SK-N-SH (cell line): ENCODE measurements around the gene ASIC1. TPM values are rescaled to one million over a fixed set of nuclear protein-coding genes. Genes with fewer than 3 reads are reported as not detected.
A peak's percentile ranks its signal among the peaks of the same experiment; 100 is the strongest.

ENCODE experiments used
- CTCF ChIA-PET: fragments of 300-600, 350-600 bp; formaldehyde crosslinking; extraction: SDS; loops from one replicate; lab custom pipeline; 2021; lab: Yijun Ruan, JAX
- POLR2A ChIA-PET: fragments of 350-600 bp; sonication (Branson Sonifier 250); formaldehyde crosslinking; extraction: SDS; loops from one replicate; lab custom pipeline; 2020; ENCODE audit warnings: antibody characterized with exemption, inconsistent platforms; lab: Yijun Ruan, JAX
- DNase-seq: peaks from one replicate; pipeline ENCODE4 v3.0.0; 2012
- H2AFZ ChIP-seq: fragments of 200-600 bp; sonication (generic); 2 replicates; pipeline ENCODE4 v1.8.1; 2016; ENCODE audit warnings: antibody characterized with exemption, mild to moderate bottlenecking, low read depth
- H3F3A ChIP-seq: fragments of 200-600 bp; sonication (generic); replicated peaks from 2 replicates; pipeline ENCODE3; 2016; ENCODE audit warnings: antibody characterized with exemption, mild to moderate bottlenecking; ENCODE audit not compliant: insufficient read depth
- H3K27ac ChIP-seq, 2 experiments: fragments of 200-500 bp in 1 of 2; fragments of 200-600 bp in 1 of 2; sonication (Bioruptor generic) in 1 of 2; sonication (generic), shearing (Covaris generic) in 1 of 2; 2 replicates each; pipeline versions ENCODE4 v1.5.1 to v1.6.1; 2014 to 2016; ENCODE audit warnings: low read depth in 2 of 2, inconsistent platforms in 1 of 2, low read length in 1 of 2, mild to moderate bottlenecking in 1 of 2, mixed read lengths in 1 of 2
- H3K27me3 ChIP-seq: fragments of 200-600 bp; sonication (generic), shearing (Covaris generic); 2 replicates; pipeline ENCODE4 v1.6.1; 2016; ENCODE audit warnings: mixed run types; ENCODE audit not compliant: insufficient read depth
- H3K36me3 ChIP-seq, 2 experiments: fragments of 200-500 bp in 1 of 2; fragments of 200-600 bp in 1 of 2; sonication (Bioruptor generic) in 1 of 2; sonication (generic) in 1 of 2; replicated peaks in 1 of 2; 2 replicates each; pipeline versions ENCODE3 to v1.5.1; 2014 to 2016; ENCODE audit warnings: low read length in 1 of 2, mild to moderate bottlenecking in 1 of 2; ENCODE audit not compliant: insufficient read depth in 2 of 2, control insufficient read depth in 1 of 2
- H3K4me1 ChIP-seq, 2 experiments: fragments of 200-500 bp in 1 of 2; fragments of 200-600 bp in 1 of 2; sonication (Bioruptor generic) in 1 of 2; sonication (generic), shearing (Covaris generic) in 1 of 2; 2 replicates each; pipeline versions ENCODE4 v1.5.1 to v1.6.1; 2014 to 2016; ENCODE audit warnings: low read depth in 1 of 2, low read length in 1 of 2, mixed run types in 1 of 2; ENCODE audit not compliant: insufficient read depth in 2 of 2, control insufficient read depth in 1 of 2
- H3K4me2 ChIP-seq: fragments of 200-600 bp; sonication (generic), shearing (Covaris generic); 2 replicates; pipeline ENCODE4 v1.6.1; 2017; ENCODE audit warnings: mixed run types
- H3K4me3 ChIP-seq, 2 experiments: fragments of 200-500 bp in 1 of 2; fragments of 200-600 bp in 1 of 2; sonication (Bioruptor generic) in 1 of 2; sonication (generic), shearing (Covaris generic) in 1 of 2; 2 replicates each; pipeline versions ENCODE4 v1.5.1 to v1.8.1; 2014 to 2016; ENCODE audit warnings: low read depth in 2 of 2, inconsistent platforms in 1 of 2, low read length in 1 of 2, mild to moderate bottlenecking in 1 of 2, mixed read lengths in 1 of 2, moderate library complexity in 1 of 2
- H3K79me2 ChIP-seq: fragments of 200-600 bp; sonication (generic); 2 replicates; pipeline ENCODE4 v1.8.1; 2017; ENCODE audit warnings: mild to moderate bottlenecking; ENCODE audit not compliant: insufficient read depth
- H3K9ac ChIP-seq: fragments of 200-600 bp; sonication (generic); 2 replicates; pipeline ENCODE4 v1.6.1; 2017; ENCODE audit warnings: mixed run types
- H3K9me2 ChIP-seq: fragments of 200-600 bp; sonication (generic); 2 replicates; pipeline ENCODE4 v1.6.1; 2017; ENCODE audit warnings: mixed run types
- H3K9me3 ChIP-seq: fragments of 200-600 bp; sonication (generic); 2 replicates; pipeline ENCODE4 v1.6.1; 2017; ENCODE audit warnings: mixed run types, mild to moderate bottlenecking, moderate library complexity
- H4K20me1 ChIP-seq: fragments of 200-600 bp; sonication (generic); 2 replicates; pipeline ENCODE4 v1.6.1; 2017; ENCODE audit warnings: mild to moderate bottlenecking, mixed run types; ENCODE audit not compliant: insufficient read depth
- ELF1 ChIP-seq: IDR thresholded peaks from 2 replicates; pipeline ENCODE4 v1.4.0; 2012
- EP300 ChIP-seq, 2 experiments: IDR thresholded peaks; 2 replicates each; pipeline versions ENCODE4 v1.4.0 to v1.6.1; 2012; ENCODE audit warnings: borderline replicate concordance in 1 of 2, low read depth in 1 of 2, low read length in 1 of 2
- FOSL2 ChIP-seq: IDR thresholded peaks from 2 replicates; pipeline ENCODE4 v1.4.0; 2012; ENCODE audit warnings: low read depth, mild to moderate bottlenecking, moderate library complexity, borderline replicate concordance
- IRF3 ChIP-seq: fragments of 150-350 bp; IDR thresholded peaks from 2 replicates; pipeline ENCODE4 v1.6.1; 2016; ENCODE audit warnings: mild to moderate bottlenecking, low read depth, low read length
- JUND ChIP-seq: IDR thresholded peaks from 2 replicates; pipeline ENCODE4 v1.4.0; 2012
- MAX ChIP-seq: IDR thresholded peaks from 2 replicates; pipeline ENCODE4 v1.4.0; 2012; ENCODE audit warnings: low read depth
- MXI1 ChIP-seq: IDR thresholded peaks from 2 replicates; pipeline ENCODE4 v1.6.1; 2012; ENCODE audit warnings: mild to moderate bottlenecking, low read depth, low read length, improper control_type of control experiment
- NRF1 ChIP-seq: IDR thresholded peaks from 2 replicates; pipeline ENCODE4 v1.6.1; 2012; ENCODE audit warnings: low read depth, mild to moderate bottlenecking, low read length
- PBX3 ChIP-seq: IDR thresholded peaks from 2 replicates; pipeline ENCODE4; 2012
- RCOR1 ChIP-seq: fragments of 150-350 bp; IDR thresholded peaks from 2 replicates; pipeline ENCODE4 v1.6.1; 2017; ENCODE audit warnings: antibody characterized with exemption, low read length
- REST ChIP-seq: IDR thresholded peaks from 2 replicates; pipeline ENCODE4 v1.6.1; 2012; ENCODE audit warnings: mild to moderate bottlenecking, low read depth, low read length, moderate library complexity
- RXRA ChIP-seq: IDR thresholded peaks from 2 replicates; pipeline ENCODE4 v1.4.0; 2012; ENCODE audit warnings: low read depth, mild to moderate bottlenecking, borderline replicate concordance
- TCF12 ChIP-seq: IDR thresholded peaks from 2 replicates; pipeline ENCODE4 v1.4.0; 2012
- TEAD4 ChIP-seq: IDR thresholded peaks from 2 replicates; pipeline ENCODE4 v1.4.0; 2012; ENCODE audit warnings: mild to moderate bottlenecking, borderline replicate concordance; ENCODE audit not compliant: insufficient read depth
- YY1 ChIP-seq: IDR thresholded peaks from 2 replicates; pipeline ENCODE4 v1.4.0; 2012; ENCODE audit warnings: low read depth, mild to moderate bottlenecking
- WGBS: methylation state at CpG from one replicate; pipeline ENCODE4 v1.1.6; 2017; ENCODE audit warnings: low lambda C conversion rate; 5-methylcytosine and 5-hydroxymethylcytosine counted together
- polyA plus RNA-seq, 3 experiments: library from polyadenylated mRNA; depleted of rRNA; stranded (reverse); fragments of >200 nt; gene quantifications; 2 replicates each; pipeline ENCODE4 v1.2.3, GENCODE V29; 2012

Gene ASIC1
- polyA plus RNA-seq, 1 of the 3 experiments (the other 2 are of a cell fraction), result 28.4 TPM

GRCh38 chr12:50021031-50021430 is 36.4 kb upstream of the ASIC1 start:
- H3K4me2 ChIP-seq, result peak overlapping the region; percentile 70
- TF ChIP-seq FOSL2, result no peak
- TF ChIP-seq EP300 (IDR thresholded peaks at IDR 0.05; ENCODE audit: borderline replicate concordance in 1 of 2, low read depth in 1 of 2, low read length in 1 of 2), result no peak
- TF ChIP-seq JUND, result no peak
- TF ChIP-seq MXI1, result no peak
- no peak for TF ChIP-seq TEAD4
- TF ChIP-seq REST, result no peak
- TF ChIP-seq IRF3, result no peak
- TF ChIP-seq RXRA, result no peak
- TF ChIP-seq TCF12, result no peak
- TF ChIP-seq NRF1, result no peak
- no peak for TF ChIP-seq YY1
- no peak for TF ChIP-seq PBX3
- no peak for TF ChIP-seq MAX
- TF ChIP-seq ELF1, result no peak
- no peak for TF ChIP-seq RCOR1
- no peaks in the 10 kb centered on the region for H3K27me3 ChIP-seq
- H3F3A ChIP-seq, result peaks cover 10% of the 10 kb centered on the region
- no peaks in the 10 kb centered on the region for H3K9me3 ChIP-seq
- DNase-seq, result no peak
- H3K4me3 ChIP-seq, result no peak overlapping the region
- H3K79me2 ChIP-seq, result peaks cover 93% of the 10 kb centered on the region
- peaks cover 3 to 7% of the 10 kb centered on the region in 2 experiments; a peak in 3 of 4 replicates for H3K4me1 ChIP-seq
- 83% methylated on average over 4 of the region's 4 CpGs for WGBS
- no peaks in the 10 kb centered on the region for H3K9me2 ChIP-seq
- H4K20me1 ChIP-seq, result peaks cover 6% of the 10 kb centered on the region; the same call in 1 of the 2 replicates
- CTCF ChIA-PET, result interaction anchor here (0.7 to 2.4 kb wide), 10 partner anchors 9 to 162 kb away, joined by 3 to 21 read pairs (median 4); no protein-coding TSS in a partner anchor
- peak overlapping the region; percentile 60 for H2AFZ ChIP-seq
- 0 out of 2 replicates have a peak overlapping the region, but pooled peaks have one; percentile 3 for H3K9ac ChIP-seq
- POLR2A ChIA-PET, result interaction anchor here (0.6 kb wide), 2 partner anchors 38 to 40 kb away, joined by 3 read pairs; no protein-coding TSS in a partner anchor
- H3K36me3 ChIP-seq, result no peaks in the 10 kb centered on the region
- H3K27ac ChIP-seq, result peak overlapping the region; percentile 17 to 56; a peak in 3 of 4 replicates
